Measurements from ENCODE around the gene FAM168A.
"Not testable (repeated sequence)": the region's sequence is repeated elsewhere in the genome, so short reads cannot be mapped to it uniquely, and the experiment has no call there.

FAM168A gene

GRCh38 chr11:73590991-73591390 lies 6.9 kb downstream of the FAM168A start:
- Histone ChIP-seq H3K4me1 (ENCODE audit: control insufficient read depth, insufficient read depth, low read length) (peaks cover 6% of the 10 kb centered on the region), H3K9me3 (replicated peaks; ENCODE audit: low read length) (no peaks in the 10 kb centered on the region), H3K36me3 (ENCODE audit: insufficient read depth, low read length) (no peaks in the 10 kb centered on the region), H3K4me3 (ENCODE audit: low read length) (no peak overlapping the region), H3K4me2 (ENCODE audit: low read length) (no peak overlapping the region), H3K27me3 (ENCODE audit: control insufficient read depth, insufficient read depth, low read length) (no peaks in the 10 kb centered on the region), H3K9ac (ENCODE audit: low read depth, low read length) (no peak overlapping the region)

DNA sequence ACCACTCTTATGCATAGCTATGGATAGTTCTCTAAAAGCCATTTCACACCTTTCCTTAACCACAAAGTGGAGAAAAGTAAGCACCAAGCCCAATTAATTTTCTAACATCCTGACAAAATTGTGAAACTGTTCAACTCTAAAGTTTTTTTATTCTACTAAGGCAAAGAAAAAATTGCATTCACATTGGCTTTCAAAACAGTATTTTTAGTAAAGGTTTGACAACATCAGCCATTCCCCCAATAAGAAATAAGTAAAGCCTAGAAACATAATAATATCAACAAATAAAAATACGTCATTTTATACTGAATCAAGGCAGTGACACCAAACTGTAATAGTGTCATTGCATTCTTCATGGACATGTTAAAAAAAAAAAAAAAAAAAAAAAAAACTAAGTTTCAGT lies 11.1 kb downstream of the FAM168A start:
- Histone ChIP-seq H3K9me3 (replicated peaks; ENCODE audit: low read length) (no peaks in the 10 kb centered on the region), H3K4me2 (ENCODE audit: low read length) (no peak overlapping the region), H3K27me3 (ENCODE audit: control insufficient read depth, insufficient read depth, low read length) (no peaks in the 10 kb centered on the region), H3K4me1 (ENCODE audit: control insufficient read depth, insufficient read depth, low read length) (peaks cover 7% of the 10 kb centered on the region), H3K36me3 (ENCODE audit: insufficient read depth, low read length) (no peaks in the 10 kb centered on the region), H3K4me3 (ENCODE audit: low read length) (no peak overlapping the region), H3K9ac (ENCODE audit: low read depth, low read length) (no peak overlapping the region)

DNA sequence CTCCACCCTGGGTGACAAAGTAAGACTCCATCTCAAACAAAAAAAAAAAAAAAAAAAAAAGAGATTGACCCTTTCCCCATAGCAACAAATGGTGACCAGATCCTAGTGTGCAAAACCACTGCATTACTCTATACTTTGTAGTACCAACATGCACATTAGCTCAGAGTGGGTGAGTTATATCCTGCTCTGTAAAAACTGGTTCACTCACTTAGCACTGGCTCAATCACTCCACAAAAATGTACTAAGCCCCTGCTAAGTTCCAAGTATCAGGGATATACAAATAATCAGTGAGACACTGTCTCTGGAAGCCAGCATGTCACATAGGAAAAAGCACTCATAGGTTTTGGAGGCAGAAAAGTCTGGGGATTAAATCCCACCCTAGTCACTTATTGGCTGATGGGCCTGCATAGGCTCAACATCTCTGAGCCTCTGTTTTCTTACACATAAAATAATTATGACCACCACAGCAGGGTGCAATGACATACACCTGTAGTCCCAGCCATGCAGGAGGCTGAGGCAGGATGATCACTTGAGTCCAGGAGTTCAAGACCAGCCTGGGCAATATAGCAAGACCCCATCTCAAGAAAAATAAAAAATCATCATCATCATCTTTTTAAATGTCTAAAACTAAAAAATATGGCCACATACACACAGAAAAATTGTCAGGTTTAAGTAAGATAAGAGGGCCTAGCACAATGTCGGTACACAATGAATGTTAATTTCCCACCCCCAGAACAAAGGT lies 11.9 kb downstream of the FAM168A start:
- no peaks in the 10 kb centered on the region for H3K36me3 ChIP-seq (ENCODE audit: insufficient read depth, low read length)
- H3K9me3 ChIP-seq (replicated peaks; ENCODE audit: low read length): no peaks in the 10 kb centered on the region
- no peak overlapping the region for H3K4me2 ChIP-seq (ENCODE audit: low read length)
- H3K27me3 ChIP-seq (ENCODE audit: control insufficient read depth, insufficient read depth, low read length): no peaks in the 10 kb centered on the region
- H3K4me1 ChIP-seq (ENCODE audit: control insufficient read depth, insufficient read depth, low read length): peaks cover 7% of the 10 kb centered on the region
- no peak overlapping the region for H3K9ac ChIP-seq (ENCODE audit: low read depth, low read length)
- H3K4me3 ChIP-seq (ENCODE audit: low read length): no peak overlapping the region

DNA sequence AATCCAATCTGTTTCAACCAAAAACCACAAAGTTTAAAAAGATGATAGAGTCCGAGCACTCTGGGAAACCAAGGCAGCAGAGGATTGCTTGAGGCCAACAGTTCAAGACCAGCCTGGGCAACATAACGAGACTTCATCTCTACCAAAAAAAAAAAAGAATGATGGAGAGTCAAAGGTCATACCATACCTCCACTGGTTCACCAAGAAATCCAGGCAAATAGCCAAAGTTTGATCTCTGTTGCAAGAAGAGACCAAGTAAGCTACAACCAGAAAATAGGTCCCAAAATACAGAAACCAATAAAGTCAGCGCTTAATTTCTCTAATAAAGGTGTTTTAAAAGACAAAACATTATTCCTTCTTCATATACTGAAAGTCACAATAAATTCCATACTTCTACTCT lies 13.1 kb downstream of the FAM168A start:
- no peaks in the 10 kb centered on the region for H3K36me3 ChIP-seq (ENCODE audit: insufficient read depth, low read length)

DNA sequence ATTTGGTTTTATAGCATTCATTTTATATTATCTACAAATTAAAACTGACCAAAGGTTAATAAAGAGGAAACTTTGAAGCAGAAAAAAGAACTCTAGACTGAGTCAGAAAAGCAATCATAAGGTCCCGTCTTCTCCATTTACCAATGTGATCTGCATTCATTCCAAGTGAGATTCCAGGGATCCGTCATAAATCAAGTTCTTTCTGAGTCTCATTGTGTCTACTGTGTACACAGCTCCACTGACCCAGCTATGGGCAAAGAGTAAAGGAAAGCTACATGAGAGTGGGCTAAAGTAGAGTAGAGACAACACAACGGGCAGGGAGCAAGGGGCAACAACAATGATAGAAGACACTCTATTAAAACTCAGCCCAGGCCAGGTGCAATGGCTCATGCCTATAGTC lies 15.3 kb downstream of the FAM168A start:
- Histone ChIP-seq H3K9me3 (replicated peaks; ENCODE audit: low read length) (no peaks in the 10 kb centered on the region), H3K4me1 (ENCODE audit: control insufficient read depth, insufficient read depth, low read length) (peaks cover 7% of the 10 kb centered on the region), H3K27me3 (ENCODE audit: control insufficient read depth, insufficient read depth, low read length) (no peaks in the 10 kb centered on the region), H3K4me3 (ENCODE audit: low read length) (no peak overlapping the region), H3K36me3 (ENCODE audit: insufficient read depth, low read length) (no peaks in the 10 kb centered on the region), H3K4me2 (ENCODE audit: low read length) (no peak overlapping the region), H3K9ac (ENCODE audit: low read depth, low read length) (no peak overlapping the region)

More for the DNA sequence above, 13.1 kb downstream of the FAM168A start:
- H3K4me2 ChIP-seq (ENCODE audit: low read length): no peak overlapping the region
- H3K4me1 ChIP-seq (ENCODE audit: control insufficient read depth, insufficient read depth, low read length): peaks cover 7% of the 10 kb centered on the region
- no peaks in the 10 kb centered on the region for H3K9me3 ChIP-seq (replicated peaks; ENCODE audit: low read length)
- H3K9ac ChIP-seq (ENCODE audit: low read depth, low read length): no peak overlapping the region
- no peak overlapping the region for H3K4me3 ChIP-seq (ENCODE audit: low read length)
- H3K27me3 ChIP-seq (ENCODE audit: control insufficient read depth, insufficient read depth, low read length): no peaks in the 10 kb centered on the region

DNA sequence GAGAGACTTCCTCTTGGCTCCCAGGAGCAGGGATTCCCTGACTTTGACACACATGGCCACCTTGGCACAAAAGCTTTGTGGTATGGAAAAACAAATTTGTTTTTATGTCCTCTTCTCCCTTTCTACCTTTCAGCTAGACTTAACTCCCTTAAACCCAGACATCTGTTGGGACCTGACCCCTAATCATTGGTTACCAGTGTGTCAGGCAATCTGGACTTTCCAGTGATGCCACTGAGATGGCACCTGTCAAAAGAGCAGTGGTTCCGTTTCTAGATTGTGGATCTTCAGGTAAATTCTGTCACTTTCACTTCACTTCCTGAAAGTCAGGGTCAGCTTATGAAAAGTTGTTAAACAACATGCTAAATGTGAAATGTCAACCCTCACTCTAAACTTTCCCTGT lies 17.2 kb downstream of the FAM168A start:
- H3K9me3 ChIP-seq (replicated peaks; ENCODE audit: low read length); H3K4me3 ChIP-seq (ENCODE audit: low read length); H3K4me2 ChIP-seq (ENCODE audit: low read length); H3K27me3 ChIP-seq (ENCODE audit: control insufficient read depth, insufficient read depth, low read length); H3K9ac ChIP-seq (ENCODE audit: low read depth, low read length); H3K36me3 ChIP-seq (ENCODE audit: insufficient read depth, low read length); H3K4me1 ChIP-seq (ENCODE audit: control insufficient read depth, insufficient read depth, low read length): not testable (repeated sequence)

GRCh38 chr11:73579641-73580434 lies 18.1 kb downstream of the FAM168A start:
- H3K4me2 ChIP-seq (ENCODE audit: low read length): no peak overlapping the region

DNA sequence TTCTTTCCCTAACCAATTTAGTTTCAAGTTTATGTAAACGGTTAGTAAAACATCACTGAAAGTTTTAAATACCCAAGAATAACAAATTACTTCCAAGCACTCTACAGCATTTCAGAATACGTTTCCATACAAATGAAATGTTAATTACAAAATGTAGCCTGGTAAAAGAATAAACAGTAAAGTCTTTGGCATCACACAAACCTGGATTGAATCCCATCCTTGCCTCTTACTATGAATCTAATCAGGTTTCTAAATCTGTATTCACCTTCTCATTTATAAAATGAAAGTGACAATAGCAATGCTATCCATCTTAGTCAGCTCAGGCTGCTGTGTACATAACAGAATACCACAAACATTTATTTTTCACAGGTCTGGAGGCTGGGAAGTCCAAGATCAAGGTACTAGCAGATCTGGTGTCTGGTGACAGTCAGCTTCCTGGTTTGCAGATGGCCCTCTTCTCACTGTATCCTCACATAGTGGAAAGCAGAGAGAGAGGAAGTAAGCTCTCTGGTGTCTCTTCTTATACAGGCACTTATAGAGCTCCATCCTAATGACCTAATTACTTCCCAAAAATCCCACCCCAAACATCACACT lies 19.2 kb downstream of the FAM168A start:
- Histone ChIP-seq H3K4me1 (ENCODE audit: control insufficient read depth, insufficient read depth, low read length) (no peaks in the 10 kb centered on the region), H3K9ac (ENCODE audit: low read depth, low read length) (no peak overlapping the region), H3K27me3 (ENCODE audit: control insufficient read depth, insufficient read depth, low read length) (no peaks in the 10 kb centered on the region), H3K36me3 (ENCODE audit: insufficient read depth, low read length) (no peaks in the 10 kb centered on the region), H3K4me2 (ENCODE audit: low read length) (no peak overlapping the region), H3K4me3 (ENCODE audit: low read length) (no peak overlapping the region), H3K9me3 (replicated peaks; ENCODE audit: low read length) (no peaks in the 10 kb centered on the region)

More at GRCh38 chr11:73579641-73580434, 18.1 kb downstream of the FAM168A start:
- H3K4me3 ChIP-seq (ENCODE audit: low read length): no peak overlapping the region
- H3K36me3 ChIP-seq (ENCODE audit: insufficient read depth, low read length): no peaks in the 10 kb centered on the region
- no peaks in the 10 kb centered on the region for H3K9me3 ChIP-seq (replicated peaks; ENCODE audit: low read length)
- H3K4me1 ChIP-seq (ENCODE audit: control insufficient read depth, insufficient read depth, low read length): no peaks in the 10 kb centered on the region
- no peaks in the 10 kb centered on the region for H3K27me3 ChIP-seq (ENCODE audit: control insufficient read depth, insufficient read depth, low read length)
- no peak overlapping the region for H3K9ac ChIP-seq (ENCODE audit: low read depth, low read length)

GRCh38 chr11:73577496-73577917 lies 20.4 kb downstream of the FAM168A start:
- H3K4me3 ChIP-seq (ENCODE audit: low read length): no peak overlapping the region
- H3K9me3 ChIP-seq (replicated peaks; ENCODE audit: low read length): no peaks in the 10 kb centered on the region
- no peak overlapping the region for H3K9ac ChIP-seq (ENCODE audit: low read depth, low read length)
- no peaks in the 10 kb centered on the region for H3K36me3 ChIP-seq (ENCODE audit: insufficient read depth, low read length)
- no peak overlapping the region for H3K4me2 ChIP-seq (ENCODE audit: low read length)
- no peaks in the 10 kb centered on the region for H3K27me3 ChIP-seq (ENCODE audit: control insufficient read depth, insufficient read depth, low read length)
- H3K4me1 ChIP-seq (ENCODE audit: control insufficient read depth, insufficient read depth, low read length): no peaks in the 10 kb centered on the region

GRCh38 chr11:73576185-73576614 lies 21.7 kb downstream of the FAM168A start:
- H3K27me3 ChIP-seq (ENCODE audit: control insufficient read depth, insufficient read depth, low read length): no peaks in the 10 kb centered on the region
- no peaks in the 10 kb centered on the region for H3K4me1 ChIP-seq (ENCODE audit: control insufficient read depth, insufficient read depth, low read length)

GRCh38 chr11:73571982-73572381 lies 25.9 kb downstream of the FAM168A start:
- not testable (repeated sequence) for H3K36me3 ChIP-seq (ENCODE audit: insufficient read depth, low read length); H3K9me3 ChIP-seq (replicated peaks; ENCODE audit: low read length); H3K4me2 ChIP-seq (ENCODE audit: low read length); H3K9ac ChIP-seq (ENCODE audit: low read depth, low read length); H3K4me3 ChIP-seq (ENCODE audit: low read length); H3K27me3 ChIP-seq (ENCODE audit: control insufficient read depth, insufficient read depth, low read length)
- peaks cover 12% of the 10 kb centered on the region for H3K4me1 ChIP-seq (ENCODE audit: control insufficient read depth, insufficient read depth, low read length)

More at GRCh38 chr11:73576185-73576614, 21.7 kb downstream of the FAM168A start:
- H3K4me2 ChIP-seq (ENCODE audit: low read length): no peak overlapping the region
- no peak overlapping the region for H3K9ac ChIP-seq (ENCODE audit: low read depth, low read length)
- H3K4me3 ChIP-seq (ENCODE audit: low read length): no peak overlapping the region
- H3K9me3 ChIP-seq (replicated peaks; ENCODE audit: low read length): no peaks in the 10 kb centered on the region
- H3K36me3 ChIP-seq (ENCODE audit: insufficient read depth, low read length): no peaks in the 10 kb centered on the region
